Activated CD8-positive, alpha-beta memory T cell treated with anti-CD3 and anti-CD28 coated beads, Interleukin-2, amount 10 ng/mL, durations not matched to agents 7 days and 5 days (primary cell): ENCODE data around the gene RDH16. TPM values are rescaled to one million over a fixed set of nuclear protein-coding genes. Genes with fewer than 3 reads are reported as not detected.
"Not testable (repeated sequence)": the region's sequence is repeated elsewhere in the genome, so short reads cannot be mapped to it uniquely, and the experiment has no call there.

ENCODE experiments used
- ATAC-seq: fragments of 150-1000 bp; cut with Tn5 transposase; one replicate; pipeline ENCODE4 v1.10.0; 2021; ENCODE audit warnings: moderate library complexity
- CTCF ChIA-PET: fragments of 350-600 bp; sonication (Branson Sonifier 250); formaldehyde crosslinking; loops from one replicate; lab custom pipeline; 2021; ENCODE audit warnings: antibody characterized with exemption; lab: Charles Lee
- DNase-seq: peaks from one replicate; pipeline ENCODE4 v3.0.0-alpha.2; 2020
- H3K27ac Mint-ChIP-seq: one replicate; pipeline ENCODE4 v1.8.0; 2021; ENCODE audit warnings: mild to moderate bottlenecking, mixed read lengths
- H3K27me3 Mint-ChIP-seq: one replicate; pipeline ENCODE4 v1.8.0; 2021; ENCODE audit warnings: mixed read lengths
- H3K36me3 Mint-ChIP-seq: one replicate; pipeline ENCODE4 v1.8.0; 2021; ENCODE audit warnings: mild to moderate bottlenecking, mixed read lengths
- H3K4me1 Mint-ChIP-seq: one replicate; pipeline ENCODE4 v1.8.0; 2021; ENCODE audit warnings: mixed read lengths
- H3K4me3 Mint-ChIP-seq: one replicate; pipeline ENCODE4 v1.8.0; 2021; ENCODE audit warnings: mild to moderate bottlenecking, moderate library complexity, mixed read lengths
- H3K9me3 Mint-ChIP-seq: one replicate; pipeline ENCODE4 v1.8.0; 2022; ENCODE audit warnings: low read depth, mixed read lengths
- total RNA-seq, 2 experiments: library from RNA; stranded (reverse); gene quantifications; one replicate each; pipeline ENCODE4 v1.2.3, GENCODE V29; 2021

Gene RDH16
- total RNA-seq, 2 experiments from 2014 or later: 0.35 to 0.91 TPM

GRCh38 chr12:56958422-56958821, 1.0 kb upstream of the RDH16 start:
- no peaks in the 10 kb centered on the region for H3K9me3 Mint-ChIP-seq
- CTCF ChIA-PET: interaction anchor here (1.2 kb wide), 1 partner anchor 28 kb away, joined by 3 read pairs; no protein-coding TSS in a partner anchor
- peaks cover 2% of the 10 kb centered on the region for H3K36me3 Mint-ChIP-seq
- H3K27me3 Mint-ChIP-seq: peaks cover 18% of the 10 kb centered on the region
- DNase-seq (no peak), ATAC-seq (no peak)
- no peaks in the 10 kb centered on the region for H3K4me1 Mint-ChIP-seq
- no peak overlapping the region for H3K4me3 Mint-ChIP-seq
- no peak overlapping the region for H3K27ac Mint-ChIP-seq

- no peak overlapping the region for H3K27ac Mint-ChIP-seq
- CTCF ChIA-PET: no interaction called here
- no peaks in the 10 kb centered on the region for H3K9me3 Mint-ChIP-seq
- H3K36me3 Mint-ChIP-seq: peaks cover 2% of the 10 kb centered on the region
- H3K4me1 Mint-ChIP-seq: no peaks in the 10 kb centered on the region
- no peak for DNase-seq
- ATAC-seq: no peak
- H3K4me3 Mint-ChIP-seq: no peak overlapping the region
- H3K27me3 Mint-ChIP-seq: peaks cover 9% of the 10 kb centered on the region
Measured at GRCh38 chr12:56955631-56956256, 1.7 kb downstream of the RDH16 start.

- Mint-ChIP-seq H3K4me3 (no peak overlapping the region), H3K36me3 (peaks cover 2% of the 10 kb centered on the region), H3K27ac (no peak overlapping the region), H3K4me1 (no peaks in the 10 kb centered on the region), H3K27me3 (peaks cover 5% of the 10 kb centered on the region), H3K9me3 (no peaks in the 10 kb centered on the region)
- no peak for DNase-seq
- no peak for ATAC-seq
- CTCF ChIA-PET: no interaction called here
Measured at GRCh38 chr12:56954958-56955355, 2.5 kb downstream of the RDH16 start.

GRCh38 chr12:56954057-56954957, 3.1 kb downstream of the RDH16 start:
- Mint-ChIP-seq H3K36me3 (peaks cover under 1% of the 10 kb centered on the region), H3K27me3 (peaks cover 2% of the 10 kb centered on the region), H3K4me3 (no peak overlapping the region), H3K27ac (no peak overlapping the region), H3K9me3 (no peaks in the 10 kb centered on the region), H3K4me1 (no peaks in the 10 kb centered on the region)
- ATAC-seq (no peak), DNase-seq (no peak)
- CTCF ChIA-PET: interaction anchor here (0.8 kb wide), 1 partner anchor 47 kb away, joined by 3 read pairs; no protein-coding TSS in a partner anchor

- H3K27ac Mint-ChIP-seq: no peak overlapping the region
- H3K4me1 Mint-ChIP-seq: no peaks in the 10 kb centered on the region
- CTCF ChIA-PET: no interaction called here
- no peaks in the 10 kb centered on the region for H3K27me3 Mint-ChIP-seq
- DNase-seq: no peak
- no peaks in the 10 kb centered on the region for H3K9me3 Mint-ChIP-seq
- ATAC-seq: no peak
- H3K4me3 Mint-ChIP-seq: no peak overlapping the region
- no peaks in the 10 kb centered on the region for H3K36me3 Mint-ChIP-seq
Measured at GRCh38 chr12:56953314-56953713, 4.1 kb downstream of the RDH16 start.

- CTCF ChIA-PET: no interaction called here
- Mint-ChIP-seq H3K4me1 (no peaks in the 10 kb centered on the region), H3K36me3 (no peaks in the 10 kb centered on the region), H3K4me3 (no peak overlapping the region), H3K9me3 (no peaks in the 10 kb centered on the region), H3K27me3 (peaks cover 4% of the 10 kb centered on the region), H3K27ac (no peak overlapping the region)
- no peak for DNase-seq
- ATAC-seq: no peak
Measured at GRCh38 chr12:56951582-56952339, 5.6 kb downstream of the RDH16 start.

- Mint-ChIP-seq H3K36me3 (no peaks in the 10 kb centered on the region), H3K9me3 (no peaks in the 10 kb centered on the region), H3K4me1 (no peaks in the 10 kb centered on the region), H3K4me3 (no peak overlapping the region), H3K27me3 (peaks cover 26% of the 10 kb centered on the region), H3K27ac (no peak overlapping the region)
- CTCF ChIA-PET: no interaction called here
- ATAC-seq: no peak
- DNase-seq: no peak
Measured at GRCh38 chr12:56948881-56949280, 8.5 kb downstream of the RDH16 start.

- no peak overlapping the region for H3K4me3 Mint-ChIP-seq
- CTCF ChIA-PET: no interaction called here
- H3K27me3 Mint-ChIP-seq: peaks cover 30% of the 10 kb centered on the region
- H3K36me3 Mint-ChIP-seq: peaks cover under 1% of the 10 kb centered on the region
- no peak for DNase-seq
- no peak overlapping the region for H3K27ac Mint-ChIP-seq
- peaks cover 2% of the 10 kb centered on the region for H3K9me3 Mint-ChIP-seq
- no peak for ATAC-seq
- H3K4me1 Mint-ChIP-seq: no peaks in the 10 kb centered on the region
Measured at GRCh38 chr12:56948457-56948777, 9.0 kb downstream of the RDH16 start.

GRCh38 chr12:56947633-56948456, 9.6 kb downstream of the RDH16 start:
- Mint-ChIP-seq H3K4me3 (no peak overlapping the region), H3K27ac (no peak overlapping the region), H3K27me3 (peaks cover 36% of the 10 kb centered on the region), H3K9me3 (peaks cover 2% of the 10 kb centered on the region), H3K4me1 (no peaks in the 10 kb centered on the region), H3K36me3 (peaks cover 2% of the 10 kb centered on the region)
- CTCF ChIA-PET: no interaction called here
- DNase-seq: no peak
- ATAC-seq: no peak

- Mint-ChIP-seq H3K9me3 (peaks cover 2% of the 10 kb centered on the region), H3K36me3 (peaks cover 2% of the 10 kb centered on the region), H3K4me1 (peaks cover 15% of the 10 kb centered on the region), H3K4me3 (no peak overlapping the region), H3K27me3 (peaks cover 44% of the 10 kb centered on the region), H3K27ac (no peak overlapping the region)
- CTCF ChIA-PET: no interaction called here
- ATAC-seq: no peak
- no peak for DNase-seq
Measured at GRCh38 chr12:56943878-56944277, 13.5 kb downstream of the RDH16 start.

GRCh38 chr12:56943374-56943773, 14.0 kb downstream of the RDH16 start:
- ATAC-seq, H3K9me3 Mint-ChIP-seq, H3K27ac Mint-ChIP-seq, CTCF ChIA-PET, DNase-seq, H3K36me3 Mint-ChIP-seq, H3K4me3 Mint-ChIP-seq: not testable (repeated sequence)
- peaks cover 15% of the 10 kb centered on the region for H3K4me1 Mint-ChIP-seq
- H3K27me3 Mint-ChIP-seq: peaks cover 44% of the 10 kb centered on the region

GRCh38 chr12:56941299-56942017, 15.9 kb downstream of the RDH16 start:
- ATAC-seq: peak; percentile 89
- H3K27ac Mint-ChIP-seq: peak overlapping the region; percentile 33
- peaks cover 15% of the 10 kb centered on the region for H3K4me1 Mint-ChIP-seq
- H3K36me3 Mint-ChIP-seq: peaks cover 2% of the 10 kb centered on the region
- H3K9me3 Mint-ChIP-seq: peaks cover 2% of the 10 kb centered on the region
- peak; percentile 64 for DNase-seq
- no peak overlapping the region for H3K4me3 Mint-ChIP-seq
- CTCF ChIA-PET: no interaction called here
- peaks cover 40% of the 10 kb centered on the region for H3K27me3 Mint-ChIP-seq
